Body of pancreas (tissue), 4 donors: Measurements from ENCODE around the gene SH2D3C. TPM values are rescaled to one million over a fixed set of nuclear protein-coding genes. Genes with fewer than 3 reads are reported as not detected.

ENCODE experiments used
- ATAC-seq: fragments of 150-250 bp; one replicate; pipeline ENCODE4 v1.9.1; 2016
- DNase-seq, 4 donors: peaks; one replicate each; pipeline ENCODE4 v3.0.0-alpha.2; 2019
- H3K27ac ChIP-seq, 4 donors: fragments of 200-600 bp; sonication (generic); 1 replicate in 3 of 4; 2 replicates in 1 of 4; pipeline versions ENCODE4 v1.5.1 to v1.6.1; 2016 to 2019; ENCODE audit warnings: mild to moderate bottlenecking in 1 of 4, mixed read lengths in 1 of 4, moderate library complexity in 1 of 4
- H3K27me3 ChIP-seq, 2 donors: fragments of 200-600 bp; sonication (generic); one replicate each; pipeline ENCODE4 v1.6.0; 2016; ENCODE audit warnings: mild to moderate bottlenecking in 1 of 2
- H3K36me3 ChIP-seq, 2 donors: fragments of 200-600 bp; sonication (generic); replicated peaks in 1 of 2; 2 replicates each; pipeline ENCODE4 v1.5.1; 2016; ENCODE audit warnings: low read depth in 2 of 2; ENCODE audit not compliant: insufficient read depth in 1 of 2
- H3K4me1 ChIP-seq: fragments of 200-600 bp; sonication (generic); one replicate; pipeline ENCODE4 v1.6.0; 2016
- H3K4me3 ChIP-seq, 2 donors: fragments of 200-600 bp; sonication (generic); 1 replicate in 1 of 2; 2 replicates in 1 of 2; pipeline ENCODE4 v1.5.1; 2016 to 2019
- H3K9me3 ChIP-seq, 3 donors: fragments of 200-600 bp; sonication (generic); 1 replicate in 2 of 3; 2 replicates in 1 of 3; pipeline ENCODE4 v1.5.1; 2016
- CTCF ChIP-seq, 7 experiments: fragments of 450-650 bp in 4 of 7; fragments of 200-600 bp in 3 of 7; sonication (generic) in 3 of 7; IDR thresholded peaks; one replicate each; pipeline ENCODE4 v1.5.1; 2016 to 2019; ENCODE audit warnings: antibody characterized with exemption in 7 of 7
- POLR2A ChIP-seq, 3 donors: fragments of 450-650 bp; IDR thresholded peaks; one replicate each; pipeline ENCODE4 v1.6.1; 2016; ENCODE audit warnings: antibody characterized with exemption in 3 of 3, mild to moderate bottlenecking in 2 of 3
- WGBS, 2 donors: methylation state at CpG; one replicate each; pipeline ENCODE4 v1.1.5; 2017; 5-methylcytosine and 5-hydroxymethylcytosine counted together
- intact Hi-C: fragments of 100-400 bp; cut with DNase I; formaldehyde crosslinking; loops from one replicate; pipeline ENCODE4 v1.15.1; 2023
- total RNA-seq, 2 donors: library from RNA; depleted of rRNA; stranded (reverse); fragments of >200 nt; gene quantifications; one replicate each; pipeline ENCODE4 v1.1.0, GENCODE V29; 2016

Gene SH2D3C
- total RNA-seq, 2 donors from 2014 or later, result 3.3 to 4.2 TPM

- TF ChIP-seq CTCF (IDR thresholded peaks at IDR 0.05) (no peak), POLR2A (IDR thresholded peaks at IDR 0.05) (peak in 2 of 3 donors; percentile 16 to 20)
- H3K36me3 ChIP-seq, result no peaks in the 10 kb centered on the region
- ATAC-seq (peak; percentile 69), DNase-seq (peak; percentile 58 to 81 (median 72))
- no peaks in the 10 kb centered on the region for H3K9me3 ChIP-seq
- 34 to 40% methylated on average over 5 of the region's 5 CpGs for WGBS, 2 donors
- peak overlapping the region; percentile 50 to 89 (median 87) for H3K27ac ChIP-seq
- H3K4me3 ChIP-seq, result no peak overlapping the region
- H3K27me3 ChIP-seq, result no peaks in the 10 kb centered on the region
- H3K4me1 ChIP-seq, result peaks cover 36% of the 10 kb centered on the region
- intact Hi-C loops, result no loop called here
These were observed 77.7 kb downstream of the SH2D3C start for GRCh38 chr9:127700594-127701255.

- 91 to 94% methylated on average over 2 of the region's 2 CpGs for WGBS, 2 donors
- TF ChIP-seq CTCF (IDR thresholded peaks at IDR 0.05), result no peak
- TF ChIP-seq POLR2A (IDR thresholded peaks at IDR 0.05), result no peak
- Histone ChIP-seq H3K9me3 (no peaks in the 10 kb centered on the region), H3K4me1 (peaks cover 30% of the 10 kb centered on the region), H3K36me3 (no peaks in the 10 kb centered on the region), H3K27me3 (no peaks in the 10 kb centered on the region), H3K27ac (peak overlapping the region; percentile 75 to 89 (median 87)), H3K4me3 (no peak overlapping the region)
- intact Hi-C loops, result no loop called here
- ATAC-seq (no peak), DNase-seq (no peak)
These were observed 78.3 kb downstream of the SH2D3C start for GRCh38 chr9:127700140-127700539.

- WGBS, 2 donors, result 18 to 46% methylated on average over 20 to 41 of the region's 41 CpGs
- Histone ChIP-seq H3K4me1 (peaks cover 28% of the 10 kb centered on the region), H3K36me3 (no peaks in the 10 kb centered on the region), H3K27me3 (no peaks in the 10 kb centered on the region), H3K4me3 (no peak overlapping the region), H3K27ac (peak overlapping the region; percentile 75 to 89 (median 87)), H3K9me3 (no peaks in the 10 kb centered on the region)
- DNase-seq (peak; percentile 95 to 98 (median 97)), ATAC-seq (peak; percentile 94)
- intact Hi-C loops, result no loop called here
- TF ChIP-seq CTCF (IDR thresholded peaks at IDR 0.05), result peak in 4 of 7 experiments; percentile 16 to 42 (median 35)
- TF ChIP-seq POLR2A (IDR thresholded peaks at IDR 0.05), result peak in 2 of 3 donors; percentile 61 to 70
These were observed 79.3 kb downstream of the SH2D3C start for GRCh38 chr9:127698985-127699670.

GRCh38 chr9:127698386-127698785 is 80.1 kb downstream of the SH2D3C start:
- Histone ChIP-seq H3K36me3 (no peaks in the 10 kb centered on the region), H3K27me3 (no peaks in the 10 kb centered on the region), H3K27ac (peak overlapping the region in 1 of 4 donors; percentile 89), H3K4me3 (no peak overlapping the region), H3K4me1 (peaks cover 28% of the 10 kb centered on the region), H3K9me3 (no peaks in the 10 kb centered on the region)
- DNase-seq, result no peak
- no peak for TF ChIP-seq POLR2A (IDR thresholded peaks at IDR 0.05)
- no peak for TF ChIP-seq CTCF (IDR thresholded peaks at IDR 0.05)
- intact Hi-C loops, result no loop called here
- ATAC-seq, result no peak
- WGBS, 2 donors, result 87 to 93% methylated on average over 5 of the region's 5 CpGs
